H1 (cell line): ENCODE data around the gene LTBR. TPM values are rescaled to one million over a fixed set of nuclear protein-coding genes. Genes with fewer than 3 reads are reported as not detected.

Source experiments
- CHD2 ChIP-seq: IDR thresholded peaks from 2 replicates; pipeline ENCODE4 v1.6.1; 2012; ENCODE audit warnings: low read length, improper control_type of control experiment
- CREB1 ChIP-seq: IDR thresholded peaks from 2 replicates; pipeline ENCODE4 v1.6.1; 2012; ENCODE audit warnings: inconsistent platforms
- EZH2 ChIP-seq: fragments of 200-600 bp; sonication (generic); IDR thresholded peaks from 2 replicates; pipeline ENCODE4 v1.7.1; 2012; ENCODE audit warnings: low read depth, mild to moderate bottlenecking, moderate library complexity, low read length, inconsistent platforms; ENCODE audit not compliant: severe bottlenecking
- KDM4A ChIP-seq: IDR thresholded peaks from one replicate; pipeline ENCODE4 v1.7.1; 2012; ENCODE audit warnings: low read depth, mild to moderate bottlenecking, moderate library complexity, low read length, inconsistent platforms; ENCODE audit not compliant: severe bottlenecking
- POLR2AphosphoS5 ChIP-seq: IDR thresholded peaks from 2 replicates; pipeline ENCODE4 v1.6.1; 2011; ENCODE audit warnings: low read depth, low read length
- RAD21 ChIP-seq, 2 experiments: IDR thresholded peaks in 1 of 2; conservative IDR thresholded peaks in 1 of 2; 2 replicates each; pipeline ENCODE4 v1.6.1; 2011; ENCODE audit warnings: low read depth in 2 of 2, low read length in 2 of 2, improper control_type of control experiment in 1 of 2, inconsistent platforms in 1 of 2, mild to moderate bottlenecking in 1 of 2, moderate library complexity in 1 of 2
- TAF7 ChIP-seq: optimal IDR thresholded peaks from 2 replicates; pipeline ENCODE3; 2011; ENCODE audit warnings: low read depth, mild to moderate bottlenecking, inconsistent platforms, low read length, moderate library complexity, borderline replicate concordance
- ZNF274 ChIP-seq: IDR thresholded peaks from 2 replicates; pipeline ENCODE4 v1.7.0; 2012; ENCODE audit warnings: low read length, borderline replicate concordance; ENCODE audit errors: extremely low read depth
- polyA plus RNA-seq, 7 experiments: library from polyadenylated mRNA; depleted of rRNA in 3 of 7; stranded (reverse) in 5 of 7; unstranded in 2 of 7; fragments of >200 nt in 5 of 7; fragments of 200-250 nt in 2 of 7; gene quantifications; 1 replicate in 5 of 7; 2 replicates in 1 of 7; 4 replicates in 1 of 7; pipeline versions ENCODE4 v1.2.1 to v1.2.3, GENCODE V29; 2011 to 2013; ENCODE audit warnings: missing spikeins in 2 of 7, mixed read lengths in 2 of 7
- total RNA-seq: library from RNA; stranded (reverse); fragmentation: NEBNext Ultra II Directional; extraction: Animal tissue kit (Norgen Biotek cat#: 25700); gene quantifications from 2 replicates; pipeline ENCODE4 v1.2.1, GENCODE V29; 2021
- TF ChIP-seq, protein P1 (sequence below), 3 experiments: IDR thresholded peaks; 1 replicate in 2 of 3; 2 replicates in 1 of 3; pipeline versions ENCODE4 v1.5.1 to v1.6.1; 2011; ENCODE audit warnings: low read length in 3 of 3, mild to moderate bottlenecking in 3 of 3, inconsistent platforms in 2 of 3, low read depth in 1 of 3, moderate library complexity in 1 of 3; ENCODE audit not compliant: insufficient read depth in 1 of 3; ENCODE audit errors: control extremely low read depth in 1 of 3
- TF ChIP-seq, protein P2 (sequence below): IDR thresholded peaks from 2 replicates; pipeline ENCODE4 v1.6.1; 2012; ENCODE audit warnings: low read length, inconsistent platforms

Gene LTBR
- total and polyA plus RNA-seq, 2 of the 8 experiments (the other 6 are each of a cell fraction or from before 2014, with no cell fraction given) = 5.1 to 6.3 TPM

DNA sequence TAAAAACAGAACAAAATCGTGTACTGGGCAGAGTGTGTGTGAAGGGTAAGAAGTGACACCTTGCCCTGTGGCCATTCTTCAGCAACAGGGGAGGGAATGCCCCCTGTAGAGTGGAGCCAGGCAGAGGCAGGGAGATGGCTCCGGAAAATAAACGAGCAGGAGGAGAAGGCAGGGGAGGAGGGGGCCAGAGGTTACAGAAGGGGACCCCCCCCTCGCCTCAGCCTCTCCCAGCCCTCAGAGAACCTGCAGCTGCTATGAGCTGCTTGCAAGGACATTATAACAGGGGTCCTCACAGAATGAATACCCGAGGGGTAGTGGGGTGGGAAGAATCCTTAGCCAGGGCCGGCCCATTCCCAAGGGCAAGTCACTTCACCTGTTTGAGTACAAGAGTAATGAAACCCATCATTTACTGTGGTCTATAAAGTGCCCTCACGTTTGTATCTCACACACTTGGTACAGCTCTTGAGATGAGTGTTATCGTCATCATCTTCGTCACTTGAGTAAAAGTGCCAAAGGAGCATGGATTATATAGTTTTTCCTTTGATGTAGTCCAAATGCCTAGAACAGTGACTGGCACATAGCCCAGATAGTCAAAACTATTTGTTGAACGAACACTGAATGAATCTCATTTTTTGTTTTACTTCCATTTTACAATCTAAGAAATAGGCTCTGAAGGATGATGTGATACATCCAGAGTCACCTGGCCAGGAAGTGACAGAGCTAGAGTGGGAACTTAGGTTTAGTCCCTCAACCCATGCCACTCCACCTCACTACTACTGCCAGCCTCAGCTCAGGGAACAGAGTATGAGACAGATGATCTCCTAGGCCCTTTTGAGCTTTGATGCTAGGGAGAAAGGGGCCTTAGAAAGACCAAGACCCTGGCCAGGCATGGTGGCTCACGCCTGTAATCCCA, 23.1 kb upstream of the LTBR start (continued):
- TF ChIP-seq, protein P1, sequence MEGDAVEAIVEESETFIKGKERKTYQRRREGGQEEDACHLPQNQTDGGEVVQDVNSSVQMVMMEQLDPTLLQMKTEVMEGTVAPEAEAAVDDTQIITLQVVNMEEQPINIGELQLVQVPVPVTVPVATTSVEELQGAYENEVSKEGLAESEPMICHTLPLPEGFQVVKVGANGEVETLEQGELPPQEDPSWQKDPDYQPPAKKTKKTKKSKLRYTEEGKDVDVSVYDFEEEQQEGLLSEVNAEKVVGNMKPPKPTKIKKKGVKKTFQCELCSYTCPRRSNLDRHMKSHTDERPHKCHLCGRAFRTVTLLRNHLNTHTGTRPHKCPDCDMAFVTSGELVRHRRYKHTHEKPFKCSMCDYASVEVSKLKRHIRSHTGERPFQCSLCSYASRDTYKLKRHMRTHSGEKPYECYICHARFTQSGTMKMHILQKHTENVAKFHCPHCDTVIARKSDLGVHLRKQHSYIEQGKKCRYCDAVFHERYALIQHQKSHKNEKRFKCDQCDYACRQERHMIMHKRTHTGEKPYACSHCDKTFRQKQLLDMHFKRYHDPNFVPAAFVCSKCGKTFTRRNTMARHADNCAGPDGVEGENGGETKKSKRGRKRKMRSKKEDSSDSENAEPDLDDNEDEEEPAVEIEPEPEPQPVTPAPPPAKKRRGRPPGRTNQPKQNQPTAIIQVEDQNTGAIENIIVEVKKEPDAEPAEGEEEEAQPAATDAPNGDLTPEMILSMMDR (IDR thresholded peaks at IDR 0.05; ENCODE audit: control extremely low read depth in 1 of 3, insufficient read depth in 1 of 3, low read depth in 1 of 3, low read length in 3 of 3) = no peak
- TF ChIP-seq, protein P2, sequence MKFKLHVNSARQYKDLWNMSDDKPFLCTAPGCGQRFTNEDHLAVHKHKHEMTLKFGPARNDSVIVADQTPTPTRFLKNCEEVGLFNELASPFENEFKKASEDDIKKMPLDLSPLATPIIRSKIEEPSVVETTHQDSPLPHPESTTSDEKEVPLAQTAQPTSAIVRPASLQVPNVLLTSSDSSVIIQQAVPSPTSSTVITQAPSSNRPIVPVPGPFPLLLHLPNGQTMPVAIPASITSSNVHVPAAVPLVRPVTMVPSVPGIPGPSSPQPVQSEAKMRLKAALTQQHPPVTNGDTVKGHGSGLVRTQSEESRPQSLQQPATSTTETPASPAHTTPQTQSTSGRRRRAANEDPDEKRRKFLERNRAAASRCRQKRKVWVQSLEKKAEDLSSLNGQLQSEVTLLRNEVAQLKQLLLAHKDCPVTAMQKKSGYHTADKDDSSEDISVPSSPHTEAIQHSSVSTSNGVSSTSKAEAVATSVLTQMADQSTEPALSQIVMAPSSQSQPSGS = no peak
- no peak for TF ChIP-seq RAD21 (IDR thresholded peaks at IDR 0.05 in 1 of 2, conservative IDR thresholded peaks at IDR 0.05 in 1 of 2; ENCODE audit: low read depth in 2 of 2, low read length in 2 of 2)
- no peak for TF ChIP-seq KDM4A
- no peak for TF ChIP-seq CREB1
- no peak for TF ChIP-seq ZNF274
- TF ChIP-seq POLR2AphosphoS5 = no peak
- TF ChIP-seq CHD2 = no peak
- TF ChIP-seq TAF7 = no peak
- no peak for TF ChIP-seq EZH2
